ENCODE data around the gene ADAMTS19. TPM values are rescaled to one million over a fixed set of nuclear protein-coding genes. Genes with fewer than 3 reads are reported as not detected.
A peak's percentile ranks its signal among the peaks of the same experiment; 100 is the strongest.

Gene ADAMTS19
- total and polyA plus RNA-seq, 2 of the 8 experiments (the other 6 are each of a cell fraction or from before 2014, with no cell fraction given): 17.3 to 28.8 TPM

DNA sequence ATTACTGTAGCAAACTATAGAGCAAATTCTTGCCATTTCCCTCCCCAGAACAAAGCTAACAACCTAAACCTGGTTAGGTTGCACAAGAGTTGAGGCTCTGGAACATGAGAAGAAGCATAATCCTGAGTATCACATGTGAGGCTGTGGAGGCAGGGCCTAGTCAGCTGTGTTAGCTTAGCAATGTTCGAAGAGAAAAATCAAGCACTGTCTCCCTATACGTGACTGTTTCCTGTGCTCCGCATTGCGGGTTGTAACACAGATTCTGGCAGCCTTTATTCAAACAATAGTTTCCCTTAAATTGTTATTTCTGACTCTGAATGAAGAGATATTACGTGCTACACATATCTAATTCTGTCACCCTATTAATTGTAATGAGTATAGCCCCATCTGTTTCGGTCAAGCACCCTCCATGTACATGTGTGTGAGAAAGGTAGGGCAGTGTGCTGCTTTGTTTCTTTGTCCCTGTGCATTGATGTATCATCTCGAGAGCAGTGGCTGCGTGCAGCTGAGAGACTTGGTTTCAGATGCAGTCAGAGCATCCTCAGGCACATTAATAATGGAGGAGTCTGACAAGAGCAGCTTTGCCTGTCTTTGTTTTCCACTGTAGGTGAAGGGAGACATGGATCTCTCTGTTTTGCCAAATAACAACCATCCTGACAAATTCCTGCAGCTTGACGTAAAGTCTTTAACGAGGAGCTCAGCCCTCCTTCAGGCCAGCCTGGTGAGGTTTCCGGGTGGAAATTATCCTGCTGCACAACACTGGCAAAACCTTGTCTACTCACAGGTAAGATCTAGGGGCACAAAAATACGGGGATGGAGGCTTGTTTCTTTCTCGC is 287.7 kb downstream of the ADAMTS19 start, which contains the start of gene MINAR2:
Gene MINAR2, plus strand, starts transcription at position 523 of the 836 bp plus-strand sequence. Its CDS starts 97 bp downstream, at position 620.
- H2AFZ ChIP-seq (ENCODE audit: low read length): peak within 1 kb of the TSS; percentile 79
- POLR2A ChIA-PET (ENCODE audit: partially characterized antibody): no interaction called here
- no peaks in the 10 kb centered on the region for H3K9me3 ChIP-seq (ENCODE audit: insufficient read depth in 2 of 2, low read depth in 1 of 2, low read length in 1 of 2)
- TF ChIP-seq CBX8 (IDR thresholded peaks at IDR 0.05; ENCODE audit: borderline replicate concordance, low read depth, low read length) (no peak), BRCA1 (IDR thresholded peaks at IDR 0.05; ENCODE audit: low read depth, low read length) (no peak), TAF7 (optimal IDR thresholded peaks at IDR 0.05; ENCODE audit: borderline replicate concordance, low read depth, low read length) (no peak), NRF1 (IDR thresholded peaks at IDR 0.05; ENCODE audit: low read depth, low read length) (no peak), CHD2 (IDR thresholded peaks at IDR 0.05; ENCODE audit: low read length) (no peak), SAP30 (IDR thresholded peaks at IDR 0.05; ENCODE audit: insufficient read depth, insufficient replicate concordance, low read length) (no peak), TCF12 (IDR thresholded peaks at IDR 0.05; ENCODE audit: low read depth, low read length) (no peak), BACH1 (IDR thresholded peaks at IDR 0.05; ENCODE audit: low read length) (no peak)
- TF ChIP-seq, protein P1, sequence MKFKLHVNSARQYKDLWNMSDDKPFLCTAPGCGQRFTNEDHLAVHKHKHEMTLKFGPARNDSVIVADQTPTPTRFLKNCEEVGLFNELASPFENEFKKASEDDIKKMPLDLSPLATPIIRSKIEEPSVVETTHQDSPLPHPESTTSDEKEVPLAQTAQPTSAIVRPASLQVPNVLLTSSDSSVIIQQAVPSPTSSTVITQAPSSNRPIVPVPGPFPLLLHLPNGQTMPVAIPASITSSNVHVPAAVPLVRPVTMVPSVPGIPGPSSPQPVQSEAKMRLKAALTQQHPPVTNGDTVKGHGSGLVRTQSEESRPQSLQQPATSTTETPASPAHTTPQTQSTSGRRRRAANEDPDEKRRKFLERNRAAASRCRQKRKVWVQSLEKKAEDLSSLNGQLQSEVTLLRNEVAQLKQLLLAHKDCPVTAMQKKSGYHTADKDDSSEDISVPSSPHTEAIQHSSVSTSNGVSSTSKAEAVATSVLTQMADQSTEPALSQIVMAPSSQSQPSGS (IDR thresholded peaks at IDR 0.05; ENCODE audit: low read length): no peak

More for the DNA sequence above, 287.7 kb downstream of the ADAMTS19 start, which contains the start of gene MINAR2:
- H2AK5ac ChIP-seq (ENCODE audit: low read depth, low read length): no peak within 1 kb of the TSS
- CTCF ChIA-PET (ENCODE audit: partially characterized antibody): interaction anchor here (0.6 to 2.2 kb wide), 6 partner anchors 12 to 439 kb away, joined by 3 to 11 read pairs (median 4); no protein-coding TSS in a partner anchor
- FAIRE-seq: no peak
- H4K5ac ChIP-seq (ENCODE audit: insufficient read length, low read depth, low read length): no peak within 1 kb of the TSS
- H3K36me3 ChIP-seq (ENCODE audit: control insufficient read depth in 2 of 4, insufficient read depth in 4 of 4, low read length in 3 of 4): no peaks in the 10 kb centered on the region
- DNase-seq (ENCODE audit: low read depth in 1 of 2, low spot score in 2 of 2): no peak
- H3K23ac ChIP-seq (ENCODE audit: insufficient read length): no peak within 1 kb of the TSS
- peaks cover 0 to 3% (median 0%) of the 10 kb centered on the region in 4 experiments; a peak in 2 of 7 replicates for H3K4me1 ChIP-seq (replicated peaks in 1 of 4; ENCODE audit: control insufficient read depth in 3 of 4, insufficient read depth in 4 of 4, low read length in 3 of 4)
- H2BK15ac ChIP-seq (ENCODE audit: low read length): 0 out of 2 replicates have a peak within 1 kb of the TSS, but pooled peaks have one; percentile 21
- no peaks in the 10 kb centered on the region for H3K79me1 ChIP-seq (ENCODE audit: low read depth, low read length)
- 90% methylated on average over 13 of the region's 13 CpGs; no CpG with 5 or more reads in 1 of the 2 experiments for WGBS, 2 experiments (ENCODE audit: extremely low coverage in 1 of 2, insufficient coverage in 1 of 2, insufficient read length in 1 of 2, insufficient replicate concordance in 2 of 2, low coverage in 1 of 2, low lambda C conversion rate in 2 of 2, missing lambda C conversion rate in 1 of 2)
- no peak within 1 kb of the TSS for H3K4ac ChIP-seq (replicated peaks; ENCODE audit: insufficient read length, low read depth, low read length)
- H4K8ac ChIP-seq (ENCODE audit: extremely low read depth, insufficient read depth, low read length): no peak within 1 kb of the TSS
- no peak within 1 kb of the TSS for H3K27ac ChIP-seq (ENCODE audit: low read depth, low read length)
- H3K18ac ChIP-seq (ENCODE audit: extremely low read depth, low read length): no peak within 1 kb of the TSS
- H3K27me3 ChIP-seq (replicated peaks in 1 of 4; ENCODE audit: control insufficient read depth in 3 of 4, extremely low read depth in 1 of 4, insufficient read depth in 3 of 4, low read length in 3 of 4): no peaks in the 10 kb centered on the region
- no peak within 1 kb of the TSS for H2BK20ac ChIP-seq (ENCODE audit: low read length)
- H3K4me2 ChIP-seq (ENCODE audit: insufficient read depth in 1 of 2, low read depth in 2 of 2, low read length in 2 of 2): no peak within 1 kb of the TSS
- H4K91ac ChIP-seq (replicated peaks; ENCODE audit: insufficient read length, low read length): no peak within 1 kb of the TSS
- H2BK120ac ChIP-seq (replicated peaks; ENCODE audit: low read depth, low read length): no peak within 1 kb of the TSS
- H3K14ac ChIP-seq (ENCODE audit: insufficient read length): no peak within 1 kb of the TSS
- H3K9ac ChIP-seq (replicated peaks in 1 of 4; ENCODE audit: extremely low read depth in 1 of 4, low read depth in 3 of 4, low read length in 3 of 4): no peak within 1 kb of the TSS
- H4K20me1 ChIP-seq (replicated peaks in 1 of 2; ENCODE audit: control insufficient read depth in 1 of 2, insufficient read depth in 2 of 2, low read length in 2 of 2): no peaks in the 10 kb centered on the region
- H2BK5ac ChIP-seq (ENCODE audit: low read depth, low read length): no peak within 1 kb of the TSS
- no peaks in the 10 kb centered on the region for H3K79me2 ChIP-seq (ENCODE audit: control insufficient read depth in 1 of 2, insufficient read depth in 2 of 2, low read length in 2 of 2)
- H3K23me2 ChIP-seq (ENCODE audit: low read depth, low read length): no peaks in the 10 kb centered on the region
- H2BK12ac ChIP-seq (ENCODE audit: low read depth, low read length): no peak within 1 kb of the TSS
- H3K4me3 ChIP-seq (ENCODE audit: extremely low read depth in 1 of 4, insufficient read depth in 2 of 4, low read depth in 3 of 4, low read length in 4 of 4): no peak within 1 kb of the TSS
- H3K56ac ChIP-seq (replicated peaks; ENCODE audit: insufficient read length, low read depth, low read length): no peak within 1 kb of the TSS
